Fibroblast of the aortic adventitia (primary cell): ENCODE data around the gene MUCL3. TPM values are rescaled to one million over a fixed set of nuclear protein-coding genes. Genes with fewer than 3 reads are reported as not detected.

ENCODE experiments used
- DNase-seq: peaks from one replicate; pipeline ENCODE4 v3.0.0-alpha.2; 2010; ENCODE audit warnings: low read depth
- H3K4me3 ChIP-seq: 2 replicates; pipeline ENCODE4 v1.5.1; 2011; ENCODE audit warnings: low read depth, mild to moderate bottlenecking, control low read depth, low read length, moderate library complexity
- total RNA-seq: library from RNA; depleted of rRNA; stranded (reverse); fragments of >200 nt; gene quantifications from 2 replicates; pipeline ENCODE4 v1.2.3, GENCODE V29; 2012; ENCODE audit warnings: low replicate concordance
- TF ChIP-seq, protein P1 (sequence below): IDR thresholded peaks from 2 replicates; pipeline ENCODE4 v1.5.1; 2011; ENCODE audit warnings: mild to moderate bottlenecking, low read length, control low read depth, inconsistent platforms; ENCODE audit not compliant: insufficient read depth

MUCL3 gene
- total RNA-seq, 1 donor = under 0.01 TPM

DNA sequence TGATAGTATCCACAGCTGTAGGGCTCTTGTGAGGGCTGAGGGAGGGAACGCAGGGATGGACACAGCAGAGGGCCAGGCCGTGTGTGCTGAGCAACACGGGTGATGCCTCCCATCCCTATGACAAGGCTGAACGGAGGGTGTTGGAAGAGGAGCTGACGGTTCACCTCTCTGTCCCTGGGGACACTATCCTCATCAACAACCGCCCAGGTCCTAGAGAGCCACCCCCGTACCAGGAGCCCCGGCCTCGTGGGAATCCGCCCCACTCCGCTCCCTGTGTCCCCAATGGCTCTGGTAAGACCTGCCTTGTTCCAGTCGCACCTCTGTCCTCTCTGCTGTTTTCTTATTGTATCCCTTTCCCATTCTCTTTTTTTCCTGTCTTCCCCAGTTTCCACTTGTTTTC lies 46.4 kb upstream of the MUCL3 start:
- no peak overlapping the region for H3K4me3 ChIP-seq
- TF ChIP-seq, protein P1, sequence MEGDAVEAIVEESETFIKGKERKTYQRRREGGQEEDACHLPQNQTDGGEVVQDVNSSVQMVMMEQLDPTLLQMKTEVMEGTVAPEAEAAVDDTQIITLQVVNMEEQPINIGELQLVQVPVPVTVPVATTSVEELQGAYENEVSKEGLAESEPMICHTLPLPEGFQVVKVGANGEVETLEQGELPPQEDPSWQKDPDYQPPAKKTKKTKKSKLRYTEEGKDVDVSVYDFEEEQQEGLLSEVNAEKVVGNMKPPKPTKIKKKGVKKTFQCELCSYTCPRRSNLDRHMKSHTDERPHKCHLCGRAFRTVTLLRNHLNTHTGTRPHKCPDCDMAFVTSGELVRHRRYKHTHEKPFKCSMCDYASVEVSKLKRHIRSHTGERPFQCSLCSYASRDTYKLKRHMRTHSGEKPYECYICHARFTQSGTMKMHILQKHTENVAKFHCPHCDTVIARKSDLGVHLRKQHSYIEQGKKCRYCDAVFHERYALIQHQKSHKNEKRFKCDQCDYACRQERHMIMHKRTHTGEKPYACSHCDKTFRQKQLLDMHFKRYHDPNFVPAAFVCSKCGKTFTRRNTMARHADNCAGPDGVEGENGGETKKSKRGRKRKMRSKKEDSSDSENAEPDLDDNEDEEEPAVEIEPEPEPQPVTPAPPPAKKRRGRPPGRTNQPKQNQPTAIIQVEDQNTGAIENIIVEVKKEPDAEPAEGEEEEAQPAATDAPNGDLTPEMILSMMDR = no peak
- no peak for DNase-seq

DNA sequence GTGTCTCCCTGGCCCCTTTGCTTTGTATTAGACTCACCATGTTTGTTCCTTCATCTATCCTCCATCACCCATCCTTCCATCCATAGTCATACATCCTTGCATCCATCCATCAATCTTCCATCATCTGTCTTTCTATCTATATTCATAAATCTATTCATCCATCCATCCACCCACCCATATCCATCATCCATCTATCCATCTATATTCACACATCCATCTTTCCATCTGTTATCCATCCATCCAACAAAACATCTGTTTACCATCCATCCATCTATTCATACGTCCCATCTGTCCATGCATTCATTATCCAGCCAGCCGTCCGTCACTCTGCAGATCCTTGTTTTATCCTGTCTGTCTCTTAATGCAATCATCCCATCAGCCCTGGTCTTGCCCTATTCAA lies 45.8 kb upstream of the MUCL3 start:
- no peak overlapping the region for H3K4me3 ChIP-seq
- no peak for DNase-seq
- TF ChIP-seq, protein P1 = no peak

DNA sequence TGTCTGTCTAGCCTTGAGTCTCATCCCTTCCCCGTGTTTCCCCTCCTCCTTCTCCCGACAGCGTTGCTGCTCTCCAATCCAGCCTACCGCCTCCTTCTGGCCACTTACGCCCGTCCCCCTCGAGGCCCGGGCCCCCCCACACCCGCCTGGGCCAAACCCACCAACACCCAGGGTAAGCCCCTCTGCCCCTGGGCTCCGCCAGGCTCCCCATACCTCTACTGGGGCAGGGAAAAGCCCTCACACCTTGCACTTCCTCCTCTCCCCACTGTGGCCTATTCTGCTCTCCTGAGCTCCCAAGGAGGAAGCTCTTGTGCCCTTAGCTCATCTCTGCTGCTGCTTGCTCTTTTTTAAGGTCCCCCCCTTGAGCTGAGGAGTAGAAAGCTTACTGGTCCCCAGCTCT lies 45.4 kb upstream of the MUCL3 start:
- TF ChIP-seq, protein P1 = no peak
- no peak for DNase-seq
- no peak overlapping the region for H3K4me3 ChIP-seq

DNA sequence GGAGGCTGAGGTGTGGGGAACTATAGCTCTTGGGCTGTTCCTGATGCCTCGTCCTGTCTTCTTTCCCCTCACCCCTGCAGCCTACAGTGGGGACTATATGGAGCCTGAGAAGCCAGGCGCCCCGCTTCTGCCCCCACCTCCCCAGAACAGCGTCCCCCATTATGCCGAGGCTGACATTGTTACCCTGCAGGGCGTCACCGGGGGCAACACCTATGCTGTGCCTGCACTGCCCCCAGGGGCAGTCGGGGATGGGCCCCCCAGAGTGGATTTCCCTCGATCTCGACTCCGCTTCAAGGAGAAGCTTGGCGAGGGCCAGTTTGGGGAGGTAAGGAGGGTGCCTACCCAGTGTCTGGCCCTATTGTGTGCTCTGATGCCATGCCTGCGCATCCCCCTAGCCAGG lies 44.2 kb upstream of the MUCL3 start:
- no peak overlapping the region for H3K4me3 ChIP-seq
- TF ChIP-seq, protein P1 = no peak
- DNase-seq = no peak

DNA sequence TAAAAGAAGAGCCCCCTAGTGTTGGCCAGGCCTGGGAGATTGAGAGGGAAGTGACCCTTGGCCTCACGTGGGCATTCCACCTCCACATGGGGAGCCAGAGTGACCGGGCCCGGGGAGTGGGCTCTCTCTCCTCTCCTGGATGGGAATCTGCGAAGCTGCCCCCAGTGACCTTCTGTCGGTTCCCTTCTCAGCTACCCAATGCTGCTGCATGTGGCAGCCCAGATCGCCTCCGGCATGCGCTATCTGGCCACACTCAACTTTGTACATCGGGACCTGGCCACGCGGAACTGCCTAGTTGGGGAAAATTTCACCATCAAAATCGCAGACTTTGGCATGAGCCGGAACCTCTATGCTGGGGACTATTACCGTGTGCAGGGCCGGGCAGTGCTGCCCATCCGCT lies 42.9 kb upstream of the MUCL3 start:
- no peak overlapping the region for H3K4me3 ChIP-seq
- no peak for DNase-seq
- TF ChIP-seq, protein P1 = no peak

DNA sequence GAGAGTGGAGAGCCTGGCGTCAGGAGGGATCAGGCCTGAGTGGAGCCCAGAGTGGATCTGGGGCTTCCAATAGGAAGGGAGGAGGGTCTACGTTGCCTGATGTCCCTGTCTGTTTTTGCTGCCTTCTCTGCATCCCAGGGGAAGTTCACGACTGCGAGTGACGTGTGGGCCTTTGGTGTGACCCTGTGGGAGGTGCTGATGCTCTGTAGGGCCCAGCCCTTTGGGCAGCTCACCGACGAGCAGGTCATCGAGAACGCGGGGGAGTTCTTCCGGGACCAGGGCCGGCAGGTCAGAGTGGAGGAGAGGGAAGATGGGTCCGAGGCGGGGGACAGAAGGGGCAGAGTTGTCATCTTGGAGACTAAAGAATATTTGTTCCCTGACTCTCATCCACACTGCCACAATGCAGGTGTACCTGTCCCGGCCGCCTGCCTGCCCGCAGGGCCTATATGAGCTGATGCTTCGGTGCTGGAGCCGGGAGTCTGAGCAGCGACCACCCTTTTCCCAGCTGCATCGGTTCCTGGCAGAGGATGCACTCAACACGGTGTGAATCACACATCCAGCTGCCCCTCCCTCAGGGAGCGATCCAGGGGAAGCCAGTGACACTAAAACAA lies 41.9 kb upstream of the MUCL3 start:
- no peak overlapping the region for H3K4me3 ChIP-seq
- DNase-seq = no peak
- TF ChIP-seq, protein P1 = no peak

DNA sequence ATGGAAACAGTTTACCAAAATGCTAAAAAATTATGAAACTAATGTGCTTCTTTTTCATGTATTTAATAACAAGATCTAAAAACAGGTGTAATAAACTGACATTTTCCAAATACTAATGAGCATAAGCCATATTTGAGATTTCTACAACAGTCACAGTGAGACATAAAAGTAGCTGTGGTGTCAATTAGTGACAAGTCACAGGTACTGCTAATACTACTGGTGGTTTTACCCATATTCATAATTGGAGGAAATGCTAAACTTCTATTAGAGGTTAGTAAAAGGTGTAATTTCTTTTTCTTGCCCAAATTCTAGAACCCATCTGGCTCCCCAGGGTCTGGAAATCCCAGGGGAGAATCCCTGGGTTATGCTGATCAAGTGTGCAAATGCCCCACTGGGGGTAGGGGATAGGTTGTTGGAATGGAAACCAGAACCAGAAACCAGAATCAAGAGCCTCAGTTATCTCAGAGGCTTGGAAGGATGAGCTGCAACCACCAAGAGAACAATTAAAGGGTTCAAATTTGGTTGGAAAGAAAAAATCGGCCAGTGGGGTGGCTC lies 39.8 kb upstream of the MUCL3 start:
- DNase-seq = no peak
- TF ChIP-seq, protein P1 = no peak
- H3K4me3 ChIP-seq = no peak overlapping the region
